H1 (cell line): ENCODE results near the gene DOCK9. TPM values are rescaled to one million over a fixed set of nuclear protein-coding genes. Genes with fewer than 3 reads are reported as not detected.

Experiments
- CTCF ChIA-PET: fragments of 300-600 bp; sonication (Branson Sonifier 250); formaldehyde crosslinking; loops from one replicate; lab custom pipeline; 2021; ENCODE audit not compliant: partially characterized antibody; lab: Charles Lee
- POLR2A ChIA-PET: fragments of 300-600 bp; sonication (Branson Sonifier 250); formaldehyde crosslinking; loops from one replicate; lab custom pipeline; 2021; ENCODE audit warnings: inconsistent platforms; ENCODE audit not compliant: partially characterized antibody; lab: Charles Lee
- DNase-seq, 2 experiments: peaks; one replicate each; pipeline versions ENCODE4 v3.0.0 to v3.0.0-alpha.2; 2010 to 2022; ENCODE audit warnings: low spot score in 2 of 2, low read depth in 1 of 2, mixed read lengths in 1 of 2
- FAIRE-seq: peaks from 2 replicates; lab custom pipeline; 2011; peaks lifted over from hg19 to GRCh38; lab: Jason Lieb, UNC
- H2AFZ ChIP-seq: 2 replicates; pipeline ENCODE4 v1.8.1; 2012; ENCODE audit warnings: low read length, inconsistent platforms
- H2AK5ac ChIP-seq: 2 replicates; pipeline ENCODE4 v1.6.1; 2013; ENCODE audit warnings: low read depth, low read length
- H2BK120ac ChIP-seq: replicated peaks from 2 replicates; pipeline ENCODE3; 2013; ENCODE audit warnings: low read depth, low read length, inconsistent platforms
- H2BK12ac ChIP-seq: 2 replicates; pipeline ENCODE4 v1.6.1; 2013; ENCODE audit warnings: low read depth, low read length
- H2BK15ac ChIP-seq: 2 replicates; pipeline ENCODE4 v1.6.1; 2013; ENCODE audit warnings: low read length
- H2BK20ac ChIP-seq: 2 replicates; pipeline ENCODE4 v1.6.1; 2013; ENCODE audit warnings: low read length
- H2BK5ac ChIP-seq: 2 replicates; pipeline ENCODE4 v1.6.1; 2013; ENCODE audit warnings: low read depth, low read length
- H3K14ac ChIP-seq: 2 replicates; pipeline ENCODE4 v1.6.1; 2013; ENCODE audit warnings: inconsistent platforms; ENCODE audit not compliant: insufficient read length
- H3K18ac ChIP-seq: 2 replicates; pipeline ENCODE4 v1.6.1; 2013; ENCODE audit warnings: low read length; ENCODE audit errors: extremely low read depth
- H3K23ac ChIP-seq: 2 replicates; pipeline ENCODE4 v1.6.1; 2013; ENCODE audit warnings: inconsistent platforms; ENCODE audit not compliant: insufficient read length
- H3K23me2 ChIP-seq: 2 replicates; pipeline ENCODE4 v1.6.1; 2013; ENCODE audit warnings: low read depth, low read length
- H3K27ac ChIP-seq: 2 replicates; pipeline ENCODE4 v1.6.1; 2011; ENCODE audit warnings: low read depth, low read length, inconsistent platforms
- H3K27me3 ChIP-seq, 4 experiments: replicated peaks in 1 of 4; 1 replicate in 1 of 4; 2 replicates in 3 of 4; pipeline versions ENCODE4 v1.6.1 to v1.8.1; 2011 to 2013; ENCODE audit warnings: low read length in 3 of 4, mild to moderate bottlenecking in 3 of 4, inconsistent platforms in 2 of 4, mixed read lengths in 2 of 4, moderate library complexity in 1 of 4; ENCODE audit not compliant: control insufficient read depth in 3 of 4, insufficient read depth in 3 of 4; ENCODE audit errors: extremely low read depth in 1 of 4
- H3K36me3 ChIP-seq, 4 experiments: 2 replicates each; pipeline versions ENCODE4 v1.6.1 to v1.8.1; 2011 to 2013; ENCODE audit warnings: mild to moderate bottlenecking in 4 of 4, low read length in 3 of 4, moderate library complexity in 2 of 4, control low read depth in 1 of 4, inconsistent platforms in 1 of 4; ENCODE audit not compliant: insufficient read depth in 4 of 4, control insufficient read depth in 2 of 4
- H3K4ac ChIP-seq: replicated peaks from 2 replicates; pipeline ENCODE3; 2013; ENCODE audit warnings: low read length, low read depth, mixed read lengths, inconsistent platforms; ENCODE audit not compliant: insufficient read length
- H3K4me1 ChIP-seq, 4 experiments: replicated peaks in 1 of 4; 1 replicate in 1 of 4; 2 replicates in 3 of 4; pipeline versions ENCODE4 v1.6.1 to v1.8.1; 2011 to 2013; ENCODE audit warnings: low read length in 3 of 4, inconsistent platforms in 2 of 4, mixed read lengths in 1 of 4; ENCODE audit not compliant: insufficient read depth in 4 of 4, control insufficient read depth in 3 of 4
- H3K4me2 ChIP-seq, 2 experiments: 2 replicates each; pipeline versions ENCODE4 v1.6.1 to v1.8.1; 2011 to 2013; ENCODE audit warnings: low read depth in 2 of 2, low read length in 2 of 2, control low read depth in 1 of 2, inconsistent platforms in 1 of 2, mild to moderate bottlenecking in 1 of 2; ENCODE audit not compliant: insufficient read depth in 1 of 2
- H3K4me3 ChIP-seq, 4 experiments: fragments of 200-600, 300-600 bp in 1 of 4; sonication (generic), shearing (Covaris generic), sonication (Bioruptor Twin) in 1 of 4; 2 replicates each; pipeline versions ENCODE4 v1.5.1 to v1.8.1; 2011 to 2016; ENCODE audit warnings: low read length in 4 of 4, low read depth in 3 of 4, control low read depth in 2 of 4, inconsistent platforms in 2 of 4, mild to moderate bottlenecking in 2 of 4, mixed read lengths in 1 of 4, moderate library complexity in 1 of 4; ENCODE audit not compliant: insufficient read depth in 2 of 4; ENCODE audit errors: extremely low read depth in 1 of 4
- H3K56ac ChIP-seq: replicated peaks from 2 replicates; pipeline ENCODE3; 2013; ENCODE audit warnings: low read depth, mild to moderate bottlenecking, mixed read lengths, low read length, inconsistent platforms; ENCODE audit not compliant: insufficient read length
- H3K79me1 ChIP-seq: 2 replicates; pipeline ENCODE4 v1.6.1; 2013; ENCODE audit warnings: low read depth, low read length, control low read depth
- H3K79me2 ChIP-seq, 2 experiments: 2 replicates each; pipeline versions ENCODE4 v1.6.1 to v1.8.1; 2012 to 2013; ENCODE audit warnings: low read length in 2 of 2, mild to moderate bottlenecking in 2 of 2, inconsistent platforms in 1 of 2; ENCODE audit not compliant: insufficient read depth in 2 of 2, control insufficient read depth in 1 of 2
- H3K9ac ChIP-seq, 4 experiments: replicated peaks in 1 of 4; 1 replicate in 1 of 4; 2 replicates in 3 of 4; pipeline versions ENCODE4 v1.6.1 to v1.8.1; 2011 to 2013; ENCODE audit warnings: low read depth in 3 of 4, low read length in 3 of 4, control low read depth in 2 of 4, mild to moderate bottlenecking in 2 of 4, moderate library complexity in 2 of 4, inconsistent platforms in 1 of 4; ENCODE audit errors: extremely low read depth in 1 of 4
- H3K9me3 ChIP-seq, 2 experiments: 2 replicates each; pipeline versions ENCODE4 v1.6.1 to v1.8.1; 2012 to 2013; ENCODE audit warnings: mild to moderate bottlenecking in 2 of 2, moderate library complexity in 2 of 2, control low read depth in 1 of 2, inconsistent platforms in 1 of 2, low read depth in 1 of 2, low read length in 1 of 2, mixed read lengths in 1 of 2; ENCODE audit not compliant: insufficient read depth in 2 of 2
- H4K20me1 ChIP-seq, 2 experiments: replicated peaks in 1 of 2; 2 replicates each; pipeline versions ENCODE3 to v1.8.1; 2011 to 2013; ENCODE audit warnings: inconsistent platforms in 2 of 2, low read length in 2 of 2, mild to moderate bottlenecking in 1 of 2; ENCODE audit not compliant: insufficient read depth in 2 of 2, control insufficient read depth in 1 of 2
- H4K5ac ChIP-seq: 2 replicates; pipeline ENCODE4 v1.6.1; 2013; ENCODE audit warnings: low read length, low read depth, mixed read lengths, inconsistent platforms; ENCODE audit not compliant: insufficient read length
- H4K8ac ChIP-seq: 2 replicates; pipeline ENCODE4 v1.8.0; 2013; ENCODE audit warnings: mild to moderate bottlenecking, moderate library complexity, low read length, inconsistent platforms; ENCODE audit not compliant: insufficient read depth; ENCODE audit errors: extremely low read depth
- H4K91ac ChIP-seq: replicated peaks from 2 replicates; pipeline ENCODE3; 2013; ENCODE audit warnings: low read length, mixed read lengths, inconsistent platforms; ENCODE audit not compliant: insufficient read length
- CHD1 ChIP-seq: IDR thresholded peaks from 2 replicates; pipeline ENCODE4 v1.6.1; 2012; ENCODE audit warnings: low read depth, low read length, improper control_type of control experiment
- HDAC6 ChIP-seq: IDR thresholded peaks from one replicate; pipeline ENCODE4 v1.7.1; 2012; ENCODE audit warnings: low read depth, mild to moderate bottlenecking, inconsistent platforms, low read length, moderate library complexity
- NANOG ChIP-seq: IDR thresholded peaks from 2 replicates; pipeline ENCODE4 v1.6.1; 2011; ENCODE audit warnings: low read length, low read depth, mild to moderate bottlenecking, inconsistent platforms; ENCODE audit not compliant: insufficient read depth, poor library complexity, severe bottlenecking
- POU5F1 ChIP-seq: IDR thresholded peaks from 2 replicates; pipeline ENCODE4 v1.6.1; 2011; ENCODE audit warnings: low read depth, mild to moderate bottlenecking, low read length, moderate library complexity
- RBBP5 ChIP-seq: IDR thresholded peaks from 2 replicates; pipeline ENCODE4 v1.7.1; 2012; ENCODE audit warnings: low read depth, mild to moderate bottlenecking, inconsistent platforms, low read length, moderate library complexity, borderline replicate concordance
- SP4 ChIP-seq: IDR thresholded peaks from 2 replicates; pipeline ENCODE4 v1.6.1; 2012; ENCODE audit warnings: low read length, inconsistent platforms
- SUZ12 ChIP-seq: fragments of 200-600 bp; sonication (generic); IDR thresholded peaks from 2 replicates; pipeline ENCODE4 v1.6.1; 2012; ENCODE audit warnings: mild to moderate bottlenecking, inconsistent platforms, low read length, moderate library complexity, mixed read lengths
- WGBS, 2 experiments: shearing (Covaris generic) in 1 of 2; methylation state at CpG; one replicate each; pipeline versions ENCODE4 v1.1.6 to v1.1.7; 2013 to 2015; ENCODE audit warnings: low lambda C conversion rate in 2 of 2, mixed read lengths in 2 of 2, inconsistent platforms in 1 of 2, low coverage in 1 of 2, missing lambda C conversion rate in 1 of 2; ENCODE audit not compliant: insufficient replicate concordance in 2 of 2, insufficient coverage in 1 of 2, insufficient read length in 1 of 2; ENCODE audit errors: extremely low coverage in 1 of 2, missing lambda C conversion rate in 1 of 2; 5-methylcytosine and 5-hydroxymethylcytosine counted together
- polyA plus RNA-seq, 7 experiments: library from polyadenylated mRNA; depleted of rRNA in 3 of 7; stranded (reverse) in 5 of 7; unstranded in 2 of 7; fragments of >200 nt in 5 of 7; fragments of 200-250 nt in 2 of 7; gene quantifications; 1 replicate in 5 of 7; 2 replicates in 1 of 7; 4 replicates in 1 of 7; pipeline versions ENCODE4 v1.2.1 to v1.2.3, GENCODE V29; 2011 to 2013; ENCODE audit warnings: missing spikeins in 2 of 7, mixed read lengths in 2 of 7
- total RNA-seq: library from RNA; stranded (reverse); fragmentation: NEBNext Ultra II Directional; extraction: Animal tissue kit (Norgen Biotek cat#: 25700); gene quantifications from 2 replicates; pipeline ENCODE4 v1.2.1, GENCODE V29; 2021

Gene DOCK9
- total and polyA plus RNA-seq, 2 of the 8 experiments (the other 6 are each of a cell fraction or from before 2014, with no cell fraction given) = 21.6 to 31.5 TPM

DNA sequence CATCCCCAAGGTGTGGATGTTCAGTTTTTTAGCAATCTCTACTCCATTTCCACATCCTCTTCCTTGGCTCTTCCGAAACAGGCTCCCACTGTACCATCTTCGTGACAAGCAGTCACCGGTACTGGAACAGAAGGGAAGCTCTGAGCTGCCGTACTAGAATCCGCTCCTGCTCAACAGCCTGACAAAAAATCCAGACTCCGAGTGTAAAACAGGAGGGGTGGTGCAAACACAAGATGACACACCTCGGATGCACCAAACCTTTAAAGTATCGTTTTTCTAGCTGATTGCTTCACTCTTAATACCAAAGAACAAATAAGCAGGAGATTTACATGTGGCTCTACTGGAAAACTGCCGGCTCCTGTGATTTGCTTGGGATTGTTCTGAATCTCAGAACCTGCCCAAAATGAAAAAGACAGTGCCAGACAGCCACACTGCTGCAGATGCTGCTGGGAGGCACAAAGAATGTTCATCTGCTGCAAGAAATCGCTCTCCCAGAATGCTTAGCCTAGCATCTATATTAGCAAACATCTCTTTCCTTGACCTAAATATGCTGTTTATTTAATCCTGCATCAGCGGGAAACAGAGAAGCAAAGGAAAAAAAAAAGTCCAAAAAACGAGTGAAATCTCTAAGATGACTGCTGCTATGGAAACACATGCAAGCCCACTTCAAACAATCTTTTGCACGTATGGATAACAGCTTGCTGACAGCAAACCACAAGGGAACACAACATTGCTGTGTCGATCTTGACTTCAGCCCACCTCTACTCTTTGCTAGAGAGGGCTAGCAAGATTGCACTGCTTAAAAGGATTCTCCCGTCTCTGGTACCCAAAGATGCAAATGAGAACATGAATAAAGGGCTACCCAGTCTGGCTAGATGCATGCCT lies 38.0 kb upstream of the DOCK9 start:
- no peak overlapping the region for H3K9ac ChIP-seq
- TF ChIP-seq RBBP5 (no peak), NANOG (no peak), POU5F1 (no peak), CHD1 (no peak), HDAC6 (no peak), SP4 (no peak), SUZ12 (no peak)

More for the DNA sequence above, 38.0 kb upstream of the DOCK9 start:
- H3K4ac ChIP-seq = no peak overlapping the region
- DNase-seq (no peak), FAIRE-seq (no peak)
- H3K27ac ChIP-seq = no peak overlapping the region
- no peak overlapping the region for H3K4me2 ChIP-seq
- no peak overlapping the region for H2BK15ac ChIP-seq
- no peaks in the 10 kb centered on the region for H3K9me3 ChIP-seq
- H3K79me1 ChIP-seq = no peaks in the 10 kb centered on the region
- 81% methylated on average over 15 of the region's 15 CpGs; no CpG with 5 or more reads in 1 of the 2 experiments for WGBS, 2 experiments
- ChIA-PET POLR2A (no interaction called here), CTCF (interaction anchor here (1.2 to 2.9 kb wide), 3 partner anchors 13 to 189 kb away, joined by 3 to 13 read pairs (median 5); partner anchors contain the start of gene DOCK9)
- no peaks in the 10 kb centered on the region for H3K27me3 ChIP-seq
- H4K5ac ChIP-seq = no peak overlapping the region
- no peak overlapping the region for H2BK12ac ChIP-seq
- H3K79me2 ChIP-seq = no peaks in the 10 kb centered on the region
- no peak overlapping the region for H2AK5ac ChIP-seq
- H3K56ac ChIP-seq = no peak overlapping the region
- no peaks in the 10 kb centered on the region for H4K20me1 ChIP-seq
- no peak overlapping the region for H3K4me3 ChIP-seq
- H4K8ac ChIP-seq = no peak overlapping the region
- H2BK5ac ChIP-seq = no peak overlapping the region
- H4K91ac ChIP-seq = no peak overlapping the region
- no peak overlapping the region for H3K14ac ChIP-seq
- no peak overlapping the region for H2BK120ac ChIP-seq
- no peak overlapping the region for H3K18ac ChIP-seq
- no peaks in the 10 kb centered on the region for H3K36me3 ChIP-seq
- H2AFZ ChIP-seq = no peak overlapping the region
- no peak overlapping the region for H2BK20ac ChIP-seq
- H3K23me2 ChIP-seq = no peaks in the 10 kb centered on the region
- peaks cover 0 to 3% (median 1%) of the 10 kb centered on the region in 4 experiments; a peak in 3 of 7 replicates for H3K4me1 ChIP-seq
- no peak overlapping the region for H3K23ac ChIP-seq
